ENCODE data around the gene IRF6. TPM values are rescaled to one million over a fixed set of nuclear protein-coding genes. Genes with fewer than 3 reads are reported as not detected.

Gene IRF6
- total and polyA plus RNA-seq, 7 experiments from 2014 or later = 0.30 to 2.3 (median 0.99) TPM; not detected in 1

- no peak overlapping the region for H3K4me3 Mint-ChIP-seq
- CTCF ChIA-PET = interaction anchor here (0.8 to 3.7 kb wide), 2 partner anchors 17 to 77 kb away, joined by 3 to 11 read pairs; no protein-coding TSS in a partner anchor
- H3K27ac Mint-ChIP-seq = peak overlapping the region in 2 of 9 donors; percentile 3 to 28
Measured at GRCh38 chr1:209825591-209826434, 19.9 kb upstream of the IRF6 start.

GRCh38 chr1:209823143-209824041 is 17.4 kb upstream of the IRF6 start:
- H3K36me3 ChIP-seq (ENCODE audit: control insufficient read depth in 2 of 3, insufficient read depth in 3 of 3, low read length in 3 of 3) = peaks cover 0 to 3% (median 0%) of the 10 kb centered on the region in 3 experiments
- peaks cover 0 to 4% of the 10 kb centered on the region in 2 donors for H3K4me1 ChIP-seq (ENCODE audit: control insufficient read depth in 2 of 2, insufficient read depth in 2 of 2, low read length in 2 of 2)
- H3K9me3 ChIP-seq (ENCODE audit: control insufficient read depth in 2 of 3, low read length in 3 of 3) = no peaks in the 10 kb centered on the region
- intact Hi-C loops (cut with micrococcal nuclease) = loop anchor here (1.0 to 5.0 kb wide), 5 partner anchors 17 to 488 kb away; partner anchors contain the start of genes C1orf74 (in 2 of the 2) and IRF6 (in 1 of the 2)
- peak overlapping the region in 1 of 9 donors; percentile 31 for H3K27ac Mint-ChIP-seq
- peaks cover 0 to 1% (median 0%) of the 10 kb centered on the region in 5 donors for H3K36me3 Mint-ChIP-seq
- CTCF ChIA-PET = interaction anchor here (0.6 to 3.7 kb wide), 18 partner anchors 8 to 237 kb away, joined by 3 to 14 read pairs (median 4); partner anchors contain the start of genes IRF6 and TRAF3IP3
- no peaks in the 10 kb centered on the region for H3K9me3 Mint-ChIP-seq
- POLR2A ChIA-PET = interaction anchor here (0.7 to 11.0 kb wide), 11 partner anchors 11 to 96 kb away, joined by 3 to 62 read pairs (median 6); partner anchors contain the start of genes C1orf74, IRF6 and TRAF3IP3
- ATAC-seq = peak; percentile 48
- H3K27me3 ChIP-seq (ENCODE audit: control insufficient read depth in 2 of 2, insufficient read depth in 2 of 2, low read length in 2 of 2) = no peaks in the 10 kb centered on the region
- H3K4me1 Mint-ChIP-seq = peaks cover 9 to 30% (median 19%) of the 10 kb centered on the region in 7 donors
- peak overlapping the region in 3 of 10 donors; percentile 32 to 48 (median 32) for H3K4me3 Mint-ChIP-seq
- H3K27me3 Mint-ChIP-seq = peaks cover 7 to 37% (median 16%) of the 10 kb centered on the region in 5 donors
- H3K27ac ChIP-seq (ENCODE audit: low read depth, low read length) = no peak overlapping the region
- H3K4me3 ChIP-seq (ENCODE audit: low read length) = no peak overlapping the region
- peak in 6 of 9 donors; percentile 25 to 63 (median 57) for DNase-seq

More at GRCh38 chr1:209825591-209826434, 19.9 kb upstream of the IRF6 start:
- Mint-ChIP-seq H3K27me3 (peaks cover 7 to 21% (median 13%) of the 10 kb centered on the region in 5 donors), H3K4me1 (peaks cover 25 to 50% (median 38%) of the 10 kb centered on the region in 7 donors), H3K36me3 (peaks cover 3 to 6% (median 3%) of the 10 kb centered on the region in 5 donors), H3K9me3 (no peaks in the 10 kb centered on the region)
- Histone ChIP-seq H3K27ac (ENCODE audit: low read depth, low read length) (no peak overlapping the region), H3K27me3 (ENCODE audit: control insufficient read depth in 2 of 2, insufficient read depth in 2 of 2, low read length in 2 of 2) (no peaks in the 10 kb centered on the region), H3K36me3 (ENCODE audit: control insufficient read depth in 2 of 3, insufficient read depth in 3 of 3, low read length in 3 of 3) (peaks cover 0 to 6% (median 0%) of the 10 kb centered on the region in 3 experiments), H3K9me3 (ENCODE audit: control insufficient read depth in 2 of 3, low read length in 3 of 3) (no peaks in the 10 kb centered on the region), H3K4me1 (ENCODE audit: control insufficient read depth in 2 of 2, insufficient read depth in 2 of 2, low read length in 2 of 2) (peaks cover 8 to 16% of the 10 kb centered on the region in 2 donors), H3K4me3 (ENCODE audit: low read length) (no peak overlapping the region)
- intact Hi-C loops (cut with micrococcal nuclease) = loop anchor here (2.0 to 5.0 kb wide), 4 partner anchors 69 to 249 kb away; partner anchors contain the start of gene TRAF3IP3 (in 1 of the 2)
- DNase-seq = no peak
- no peak for ATAC-seq
- POLR2A ChIA-PET = interaction anchor here (0.7 to 11.0 kb wide), 4 partner anchors 42 to 76 kb away, joined by 3 to 62 read pairs (median 12); partner anchors contain the start of gene C1orf74

DNA sequence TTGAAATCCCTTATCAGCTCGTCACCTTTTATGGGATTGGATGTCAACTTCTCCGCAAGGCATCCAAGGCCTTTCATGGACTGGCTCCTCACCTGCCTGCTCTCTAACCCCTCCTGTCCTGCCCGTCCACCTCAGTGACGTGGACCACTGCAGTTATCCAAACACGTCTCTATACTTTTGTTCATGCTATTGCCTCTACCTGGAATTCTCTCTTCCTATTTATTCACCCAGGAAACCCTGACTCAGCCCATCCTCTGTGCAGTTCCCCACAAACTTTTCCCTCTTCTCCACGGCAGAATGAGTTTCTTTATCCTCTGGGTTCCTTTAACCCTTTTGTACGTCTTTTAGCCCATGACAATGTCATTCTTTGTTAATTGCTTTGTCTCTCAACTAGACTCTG is 16.8 kb upstream of the IRF6 start:
- DNase-seq = no peak
- Mint-ChIP-seq H3K27ac (peak overlapping the region in 1 of 9 donors; percentile 31), H3K4me3 (peak overlapping the region in 3 of 10 donors; percentile 2 to 48 (median 32)), H3K9me3 (no peaks in the 10 kb centered on the region), H3K27me3 (peaks cover 7 to 37% (median 16%) of the 10 kb centered on the region in 5 donors), H3K4me1 (peaks cover 9 to 23% (median 14%) of the 10 kb centered on the region in 7 donors), H3K36me3 (peaks cover 0 to 1% (median 0%) of the 10 kb centered on the region in 5 donors)
- Histone ChIP-seq H3K4me1 (ENCODE audit: control insufficient read depth in 2 of 2, insufficient read depth in 2 of 2, low read length in 2 of 2) (peaks cover 0 to 4% of the 10 kb centered on the region in 2 donors), H3K36me3 (ENCODE audit: control insufficient read depth in 2 of 3, insufficient read depth in 3 of 3, low read length in 3 of 3) (no peaks in the 10 kb centered on the region), H3K27me3 (ENCODE audit: control insufficient read depth in 2 of 2, insufficient read depth in 2 of 2, low read length in 2 of 2) (no peaks in the 10 kb centered on the region), H3K9me3 (ENCODE audit: control insufficient read depth in 2 of 3, low read length in 3 of 3) (no peaks in the 10 kb centered on the region), H3K27ac (ENCODE audit: low read depth, low read length) (no peak overlapping the region), H3K4me3 (ENCODE audit: low read length) (no peak overlapping the region)
- intact Hi-C loops (cut with micrococcal nuclease) = loop anchor here (1.0 to 5.0 kb wide), 5 partner anchors 16 to 489 kb away; partner anchors contain the start of genes C1orf74 (in 2 of the 2) and IRF6 (in 1 of the 2)
- CTCF ChIA-PET = interaction anchor here (0.6 to 3.7 kb wide), 15 partner anchors 9 to 236 kb away, joined by 3 to 14 read pairs (median 5); partner anchors contain the start of gene TRAF3IP3
- POLR2A ChIA-PET = interaction anchor here (1.2 to 11.0 kb wide), 9 partner anchors 11 to 95 kb away, joined by 4 to 62 read pairs (median 8); partner anchors contain the start of genes C1orf74, IRF6 and TRAF3IP3
- ATAC-seq = no peak

DNA sequence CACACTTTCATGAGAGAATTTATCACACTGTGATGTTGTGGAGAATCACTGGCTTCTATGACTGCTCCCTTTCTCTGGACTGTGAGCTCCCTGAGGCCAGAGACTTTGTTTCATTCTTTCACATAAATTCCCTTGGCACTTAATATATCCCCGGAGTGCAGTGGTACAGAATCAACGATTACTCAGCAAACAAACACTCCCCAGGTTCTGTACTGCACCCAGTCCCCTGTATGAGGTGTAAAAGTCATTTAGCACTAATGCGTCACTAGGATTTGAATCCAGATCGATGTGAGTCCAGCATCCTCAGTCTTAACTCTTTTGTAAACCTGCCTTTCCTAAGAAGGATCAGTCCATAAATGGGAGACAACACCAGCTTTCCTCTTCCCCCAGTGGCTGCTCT is 15.0 kb upstream of the IRF6 start:
- Mint-ChIP-seq H3K4me1 (peaks cover 5 to 12% (median 9%) of the 10 kb centered on the region in 7 donors), H3K36me3 (peaks cover 0 to 1% (median 0%) of the 10 kb centered on the region in 5 donors), H3K27me3 (peaks cover 7 to 35% (median 16%) of the 10 kb centered on the region in 5 donors), H3K4me3 (no peak overlapping the region), H3K27ac (no peak overlapping the region), H3K9me3 (no peaks in the 10 kb centered on the region)
- H3K4me1 ChIP-seq (ENCODE audit: control insufficient read depth in 2 of 2, insufficient read depth in 2 of 2, low read length in 2 of 2) = no peaks in the 10 kb centered on the region
- no peaks in the 10 kb centered on the region for H3K27me3 ChIP-seq (ENCODE audit: control insufficient read depth in 2 of 2, insufficient read depth in 2 of 2, low read length in 2 of 2)
- DNase-seq (no peak), ATAC-seq (no peak)
- H3K4me3 ChIP-seq (ENCODE audit: low read length) = no peak overlapping the region
- ChIA-PET CTCF (interaction anchor here (1.8 kb wide), 1 partner anchor 65 kb away, joined by 6 read pairs; the partner anchor contains the start of gene TRAF3IP3), POLR2A (interaction anchor here (11.0 kb wide), 1 partner anchor 52 kb away, joined by 62 read pairs; no protein-coding TSS in a partner anchor)
- no peaks in the 10 kb centered on the region for H3K36me3 ChIP-seq (ENCODE audit: control insufficient read depth in 2 of 3, insufficient read depth in 3 of 3, low read length in 3 of 3)
- intact Hi-C loops (cut with micrococcal nuclease) = loop anchor here in 1 of 2 donors (5.0 kb wide), 1 partner anchor 254 kb away; no protein-coding TSS in a partner anchor
- H3K9me3 ChIP-seq (ENCODE audit: control insufficient read depth in 2 of 3, low read length in 3 of 3) = no peaks in the 10 kb centered on the region
- H3K27ac ChIP-seq (ENCODE audit: low read depth, low read length) = no peak overlapping the region

- H3K4me3 ChIP-seq (ENCODE audit: low read length) = no peak overlapping the region
- no peaks in the 10 kb centered on the region for H3K4me1 ChIP-seq (ENCODE audit: control insufficient read depth in 2 of 2, insufficient read depth in 2 of 2, low read length in 2 of 2)
- peaks cover 7 to 31% (median 13%) of the 10 kb centered on the region in 5 donors for H3K27me3 Mint-ChIP-seq
- H3K9me3 Mint-ChIP-seq = no peaks in the 10 kb centered on the region
- H3K9me3 ChIP-seq (ENCODE audit: control insufficient read depth in 2 of 3, low read length in 3 of 3) = no peaks in the 10 kb centered on the region
- intact Hi-C loops (cut with micrococcal nuclease) = no loop called here
- ATAC-seq (no peak), DNase-seq (no peak)
- H3K36me3 ChIP-seq (ENCODE audit: control insufficient read depth in 2 of 3, insufficient read depth in 3 of 3, low read length in 3 of 3) = no peaks in the 10 kb centered on the region
- no peak overlapping the region for H3K27ac ChIP-seq (ENCODE audit: low read depth, low read length)
- CTCF ChIA-PET = no interaction called here
- no peak overlapping the region for H3K27ac Mint-ChIP-seq
- H3K4me1 Mint-ChIP-seq = peaks cover 5 to 20% (median 10%) of the 10 kb centered on the region in 7 donors
- H3K36me3 Mint-ChIP-seq = peaks cover 0 to 1% (median 0%) of the 10 kb centered on the region in 5 donors
- H3K4me3 Mint-ChIP-seq = no peak overlapping the region
- POLR2A ChIA-PET = interaction anchor here (0.6 to 11.0 kb wide), 3 partner anchors 23 to 50 kb away, joined by 3 to 62 read pairs (median 4); no protein-coding TSS in a partner anchor
- no peaks in the 10 kb centered on the region for H3K27me3 ChIP-seq (ENCODE audit: control insufficient read depth in 2 of 2, insufficient read depth in 2 of 2, low read length in 2 of 2)
Measured at GRCh38 chr1:209819058-209819457, 13.1 kb upstream of the IRF6 start.
